GM12878 (cell line): ENCODE measurements around the gene MEGF11.

Experiments
- ATF3 ChIP-seq: IDR thresholded peaks from 2 replicates; pipeline ENCODE4 v1.6.1; 2011; ENCODE audit warnings: low read depth, mild to moderate bottlenecking, low read length, moderate library complexity, borderline replicate concordance; ENCODE audit errors: extremely low read depth
- CBFB ChIP-seq: IDR thresholded peaks from 2 replicates; pipeline ENCODE4 v1.6.1; 2016; ENCODE audit warnings: antibody characterized with exemption, low read depth
- CREB1 ChIP-seq: IDR thresholded peaks from 2 replicates; pipeline ENCODE4 v1.6.1; 2012; ENCODE audit warnings: low read depth, mild to moderate bottlenecking, inconsistent platforms
- EZH2 ChIP-seq: IDR thresholded peaks from 2 replicates; pipeline ENCODE4 v1.6.1; 2012; ENCODE audit warnings: low read depth, mild to moderate bottlenecking, control low read depth, inconsistent platforms, low read length, borderline replicate concordance; ENCODE audit not compliant: control insufficient read depth
- IRF3 ChIP-seq: fragments of 450-650 bp; IDR thresholded peaks from 2 replicates; pipeline ENCODE4 v1.6.1; 2014; ENCODE audit warnings: mild to moderate bottlenecking
- NBN ChIP-seq: fragments of 450-650 bp; IDR thresholded peaks from 2 replicates; pipeline ENCODE4 v1.6.1; 2016
- NFYB ChIP-seq: IDR thresholded peaks from 2 replicates; pipeline ENCODE4 v1.6.1; 2011; ENCODE audit warnings: low read depth, mild to moderate bottlenecking, low read length, improper control_type of control experiment, moderate library complexity; ENCODE audit not compliant: insufficient read depth
- POLR2AphosphoS5 ChIP-seq: IDR thresholded peaks from 2 replicates; pipeline ENCODE4 v1.6.1; 2011; ENCODE audit warnings: mild to moderate bottlenecking, low read length, inconsistent platforms
- RAD51 ChIP-seq: fragments of 450-650 bp; IDR thresholded peaks from 2 replicates; pipeline ENCODE4 v1.6.1; 2016; ENCODE audit warnings: moderate library complexity, mild to moderate bottlenecking, inconsistent platforms
- SP1 ChIP-seq: IDR thresholded peaks from one replicate; pipeline ENCODE4 v1.6.1; 2011; ENCODE audit warnings: low read depth, low read length
- TF ChIP-seq, protein P1 (sequence below), 3 experiments: IDR thresholded peaks in 2 of 3; conservative IDR thresholded peaks in 1 of 3; 2 replicates each; pipeline ENCODE4 v1.5.1; 2011; ENCODE audit warnings: low read depth in 3 of 3, low read length in 3 of 3, mild to moderate bottlenecking in 3 of 3, control low read depth in 2 of 3, moderate library complexity in 2 of 3, inconsistent platforms in 1 of 3, mixed read lengths in 1 of 3; ENCODE audit not compliant: control insufficient read depth in 2 of 3, insufficient read depth in 1 of 3; ENCODE audit errors: extremely low read depth in 1 of 3

GRCh38 chr15:66123799-66124198 lies 129.8 kb downstream of the MEGF11 start:
- TF ChIP-seq CBFB = no peak
- TF ChIP-seq SP1 = no peak
- TF ChIP-seq RAD51 = no peak
- no peak for TF ChIP-seq NBN
- TF ChIP-seq, protein P1, sequence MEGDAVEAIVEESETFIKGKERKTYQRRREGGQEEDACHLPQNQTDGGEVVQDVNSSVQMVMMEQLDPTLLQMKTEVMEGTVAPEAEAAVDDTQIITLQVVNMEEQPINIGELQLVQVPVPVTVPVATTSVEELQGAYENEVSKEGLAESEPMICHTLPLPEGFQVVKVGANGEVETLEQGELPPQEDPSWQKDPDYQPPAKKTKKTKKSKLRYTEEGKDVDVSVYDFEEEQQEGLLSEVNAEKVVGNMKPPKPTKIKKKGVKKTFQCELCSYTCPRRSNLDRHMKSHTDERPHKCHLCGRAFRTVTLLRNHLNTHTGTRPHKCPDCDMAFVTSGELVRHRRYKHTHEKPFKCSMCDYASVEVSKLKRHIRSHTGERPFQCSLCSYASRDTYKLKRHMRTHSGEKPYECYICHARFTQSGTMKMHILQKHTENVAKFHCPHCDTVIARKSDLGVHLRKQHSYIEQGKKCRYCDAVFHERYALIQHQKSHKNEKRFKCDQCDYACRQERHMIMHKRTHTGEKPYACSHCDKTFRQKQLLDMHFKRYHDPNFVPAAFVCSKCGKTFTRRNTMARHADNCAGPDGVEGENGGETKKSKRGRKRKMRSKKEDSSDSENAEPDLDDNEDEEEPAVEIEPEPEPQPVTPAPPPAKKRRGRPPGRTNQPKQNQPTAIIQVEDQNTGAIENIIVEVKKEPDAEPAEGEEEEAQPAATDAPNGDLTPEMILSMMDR (IDR thresholded peaks at IDR 0.05 in 2 of 3, conservative IDR thresholded peaks at IDR 0.05 in 1 of 3; ENCODE audit: control insufficient read depth in 2 of 3, extremely low read depth in 1 of 3, insufficient read depth in 1 of 3, low read depth in 3 of 3, low read length in 3 of 3) = no peak
- no peak for TF ChIP-seq CREB1
- TF ChIP-seq POLR2AphosphoS5 = no peak
- TF ChIP-seq ATF3 = no peak
- no peak for TF ChIP-seq EZH2
- no peak for TF ChIP-seq IRF3
- no peak for TF ChIP-seq NFYB
